H1 (cell line): ENCODE results near the gene TCL1A. TPM values are rescaled to one million over a fixed set of nuclear protein-coding genes. Genes with fewer than 3 reads are reported as not detected.

Experiments
- KDM1A ChIP-seq: fragments of 200-600, 300-600 bp; sonication (generic); IDR thresholded peaks from 2 replicates; pipeline ENCODE4 v1.7.1; 2016; ENCODE audit warnings: mild to moderate bottlenecking, low read length, borderline replicate concordance
- KDM4A ChIP-seq: IDR thresholded peaks from one replicate; pipeline ENCODE4 v1.7.1; 2012; ENCODE audit warnings: low read depth, mild to moderate bottlenecking, moderate library complexity, low read length, inconsistent platforms; ENCODE audit not compliant: severe bottlenecking
- RFX5 ChIP-seq: IDR thresholded peaks from 2 replicates; pipeline ENCODE4 v1.6.1; 2011; ENCODE audit warnings: low read depth, low read length, improper control_type of control experiment, borderline replicate concordance
- polyA plus RNA-seq, 7 experiments: library from polyadenylated mRNA; depleted of rRNA in 3 of 7; stranded (reverse) in 5 of 7; unstranded in 2 of 7; fragments of >200 nt in 5 of 7; fragments of 200-250 nt in 2 of 7; gene quantifications; 1 replicate in 5 of 7; 2 replicates in 1 of 7; 4 replicates in 1 of 7; pipeline versions ENCODE4 v1.2.1 to v1.2.3, GENCODE V29; 2011 to 2013; ENCODE audit warnings: missing spikeins in 2 of 7, mixed read lengths in 2 of 7
- total RNA-seq: library from RNA; stranded (reverse); fragmentation: NEBNext Ultra II Directional; extraction: Animal tissue kit (Norgen Biotek cat#: 25700); gene quantifications from 2 replicates; pipeline ENCODE4 v1.2.1, GENCODE V29; 2021

TCL1A gene
- total and polyA plus RNA-seq, 2 of the 8 experiments (the other 6 are each of a cell fraction or from before 2014, with no cell fraction given): 0.35 to 7.6 TPM

- TF ChIP-seq KDM4A (no peak), RFX5 (no peak), KDM1A (no peak)
- TF ChIP-seq, all 59 proteins: peak for 0
Observed at GRCh38 chr14:95674613-95675012, 39.3 kb downstream of the TCL1A start (continued).
